ENCODE data around the gene TCP11L2. TPM values are rescaled to one million over a fixed set of nuclear protein-coding genes. Genes with fewer than 3 reads are reported as not detected.
A peak's percentile ranks its signal among the peaks of the same experiment; 100 is the strongest.

The TCP11L2 gene
- total and polyA plus RNA-seq, 2 of the 13 experiments (the other 11 are each of a cell fraction or from before 2014, with no cell fraction given) = 4.6 to 24.1 TPM

DNA sequence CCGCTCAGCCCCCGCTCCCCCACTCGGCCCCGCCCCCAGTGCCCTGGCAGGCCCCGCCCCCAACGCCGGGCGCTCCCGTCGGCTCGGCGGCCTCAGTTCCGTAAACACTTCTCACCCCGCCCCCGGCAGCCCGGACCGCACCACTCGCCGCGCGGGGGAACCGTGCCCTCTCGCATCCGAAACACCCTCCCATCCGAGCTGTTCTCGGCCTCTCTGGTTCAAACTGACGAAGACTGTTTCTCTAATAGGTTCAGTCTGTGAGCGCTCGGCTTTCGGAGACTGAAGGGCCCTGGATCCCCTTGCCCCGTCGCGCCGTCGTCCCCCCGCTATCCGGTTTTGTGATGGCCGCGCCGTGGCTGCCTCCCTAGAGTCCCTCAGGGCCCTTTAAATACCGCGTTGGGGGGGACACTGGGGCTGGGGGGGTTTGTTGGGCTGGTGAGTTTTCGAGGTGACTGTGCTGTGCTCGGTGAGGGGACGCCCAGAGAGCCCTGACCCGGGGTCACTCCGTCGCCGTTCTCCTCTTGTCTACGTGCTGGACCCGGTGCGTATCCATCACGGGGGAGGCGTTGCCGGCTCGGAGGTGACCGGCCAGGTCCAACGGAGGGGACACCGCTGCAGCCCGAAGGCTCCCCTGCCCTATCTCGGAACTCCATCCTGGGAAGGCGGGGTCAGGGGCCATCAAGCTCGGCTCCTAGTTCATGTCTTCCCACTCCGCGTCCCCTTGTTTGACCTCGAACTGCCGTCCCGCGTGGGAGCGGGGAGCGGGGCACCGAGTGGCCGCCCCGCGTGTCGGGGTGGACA, at the start of gene TCP11L2 (continued):
- TF ChIP-seq, protein P1, sequence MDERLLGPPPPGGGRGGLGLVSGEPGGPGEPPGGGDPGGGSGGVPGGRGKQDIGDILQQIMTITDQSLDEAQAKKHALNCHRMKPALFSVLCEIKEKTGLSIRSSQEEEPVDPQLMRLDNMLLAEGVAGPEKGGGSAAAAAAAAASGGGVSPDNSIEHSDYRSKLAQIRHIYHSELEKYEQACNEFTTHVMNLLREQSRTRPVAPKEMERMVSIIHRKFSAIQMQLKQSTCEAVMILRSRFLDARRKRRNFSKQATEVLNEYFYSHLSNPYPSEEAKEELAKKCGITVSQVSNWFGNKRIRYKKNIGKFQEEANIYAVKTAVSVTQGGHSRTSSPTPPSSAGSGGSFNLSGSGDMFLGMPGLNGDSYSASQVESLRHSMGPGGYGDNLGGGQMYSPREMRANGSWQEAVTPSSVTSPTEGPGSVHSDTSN (CRISPR knock-in tag; IDR thresholded peaks at IDR 0.05) = no peak
- TF ChIP-seq NFIB (CRISPR knock-in tag; IDR thresholded peaks at IDR 0.05; ENCODE audit: borderline replicate concordance) = no peak
- no peak for TF ChIP-seq IRF2 (CRISPR knock-in tag; IDR thresholded peaks at IDR 0.05)
- TF ChIP-seq ZNF10 (CRISPR knock-in tag; IDR thresholded peaks at IDR 0.05; ENCODE audit: borderline replicate concordance, low read depth) = 0 out of 2 replicates have a peak, but pooled peaks have one; percentile 64
- TF ChIP-seq HMGA1 (CRISPR knock-in tag; conservative IDR thresholded peaks at IDR 0.05) = no peak
- TF ChIP-seq, protein P2, sequence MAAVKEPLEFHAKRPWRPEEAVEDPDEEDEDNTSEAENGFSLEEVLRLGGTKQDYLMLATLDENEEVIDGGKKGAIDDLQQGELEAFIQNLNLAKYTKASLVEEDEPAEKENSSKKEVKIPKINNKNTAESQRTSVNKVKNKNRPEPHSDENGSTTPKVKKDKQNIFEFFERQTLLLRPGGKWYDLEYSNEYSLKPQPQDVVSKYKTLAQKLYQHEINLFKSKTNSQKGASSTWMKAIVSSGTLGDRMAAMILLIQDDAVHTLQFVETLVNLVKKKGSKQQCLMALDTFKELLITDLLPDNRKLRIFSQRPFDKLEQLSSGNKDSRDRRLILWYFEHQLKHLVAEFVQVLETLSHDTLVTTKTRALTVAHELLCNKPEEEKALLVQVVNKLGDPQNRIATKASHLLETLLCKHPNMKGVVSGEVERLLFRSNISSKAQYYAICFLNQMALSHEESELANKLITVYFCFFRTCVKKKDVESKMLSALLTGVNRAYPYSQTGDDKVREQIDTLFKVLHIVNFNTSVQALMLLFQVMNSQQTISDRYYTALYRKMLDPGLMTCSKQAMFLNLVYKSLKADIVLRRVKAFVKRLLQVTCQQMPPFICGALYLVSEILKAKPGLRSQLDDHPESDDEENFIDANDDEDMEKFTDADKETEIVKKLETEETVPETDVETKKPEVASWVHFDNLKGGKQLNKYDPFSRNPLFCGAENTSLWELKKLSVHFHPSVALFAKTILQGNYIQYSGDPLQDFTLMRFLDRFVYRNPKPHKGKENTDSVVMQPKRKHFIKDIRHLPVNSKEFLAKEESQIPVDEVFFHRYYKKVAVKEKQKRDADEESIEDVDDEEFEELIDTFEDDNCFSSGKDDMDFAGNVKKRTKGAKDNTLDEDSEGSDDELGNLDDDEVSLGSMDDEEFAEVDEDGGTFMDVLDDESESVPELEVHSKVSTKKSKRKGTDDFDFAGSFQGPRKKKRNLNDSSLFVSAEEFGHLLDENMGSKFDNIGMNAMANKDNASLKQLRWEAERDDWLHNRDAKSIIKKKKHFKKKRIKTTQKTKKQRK (IDR thresholded peaks at IDR 0.05; ENCODE audit: low read length) = no peak
- TF ChIP-seq, protein P3, sequence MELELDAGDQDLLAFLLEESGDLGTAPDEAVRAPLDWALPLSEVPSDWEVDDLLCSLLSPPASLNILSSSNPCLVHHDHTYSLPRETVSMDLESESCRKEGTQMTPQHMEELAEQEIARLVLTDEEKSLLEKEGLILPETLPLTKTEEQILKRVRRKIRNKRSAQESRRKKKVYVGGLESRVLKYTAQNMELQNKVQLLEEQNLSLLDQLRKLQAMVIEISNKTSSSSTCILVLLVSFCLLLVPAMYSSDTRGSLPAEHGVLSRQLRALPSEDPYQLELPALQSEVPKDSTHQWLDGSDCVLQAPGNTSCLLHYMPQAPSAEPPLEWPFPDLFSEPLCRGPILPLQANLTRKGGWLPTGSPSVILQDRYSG (CRISPR knock-in tag; IDR thresholded peaks at IDR 0.05) = no peak
- 0 out of 2 replicates have a peak, but pooled peaks have one; percentile 69 for TF ChIP-seq ZNF569 (CRISPR knock-in tag; IDR thresholded peaks at IDR 0.05; ENCODE audit: borderline replicate concordance)
- TF ChIP-seq, protein P4, sequence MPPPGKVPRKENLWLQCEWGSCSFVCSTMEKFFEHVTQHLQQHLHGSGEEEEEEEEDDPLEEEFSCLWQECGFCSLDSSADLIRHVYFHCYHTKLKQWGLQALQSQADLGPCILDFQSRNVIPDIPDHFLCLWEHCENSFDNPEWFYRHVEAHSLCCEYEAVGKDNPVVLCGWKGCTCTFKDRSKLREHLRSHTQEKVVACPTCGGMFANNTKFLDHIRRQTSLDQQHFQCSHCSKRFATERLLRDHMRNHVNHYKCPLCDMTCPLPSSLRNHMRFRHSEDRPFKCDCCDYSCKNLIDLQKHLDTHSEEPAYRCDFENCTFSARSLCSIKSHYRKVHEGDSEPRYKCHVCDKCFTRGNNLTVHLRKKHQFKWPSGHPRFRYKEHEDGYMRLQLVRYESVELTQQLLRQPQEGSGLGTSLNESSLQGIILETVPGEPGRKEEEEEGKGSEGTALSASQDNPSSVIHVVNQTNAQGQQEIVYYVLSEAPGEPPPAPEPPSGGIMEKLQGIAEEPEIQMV (CRISPR knock-in tag; IDR thresholded peaks at IDR 0.05; ENCODE audit: low read depth) = peak; percentile 29; the same call in 1 of the 2 replicates
- 0 out of 2 replicates have a peak, but pooled peaks have one; percentile 32 for TF ChIP-seq POGZ (CRISPR knock-in tag; IDR thresholded peaks at IDR 0.05)
- TF ChIP-seq ZNF614 (CRISPR knock-in tag; IDR thresholded peaks at IDR 0.05; ENCODE audit: borderline replicate concordance) = no peak
- no peak for TF ChIP-seq POLR2AphosphoS2 (IDR thresholded peaks at IDR 0.05; ENCODE audit: low read depth, low read length)
- no peak for TF ChIP-seq TEAD2 (CRISPR knock-in tag; IDR thresholded peaks at IDR 0.05)
- no peak for TF ChIP-seq BORCS8-MEF2B (CRISPR knock-in tag; IDR thresholded peaks at IDR 0.05)
- TF ChIP-seq, protein P5, sequence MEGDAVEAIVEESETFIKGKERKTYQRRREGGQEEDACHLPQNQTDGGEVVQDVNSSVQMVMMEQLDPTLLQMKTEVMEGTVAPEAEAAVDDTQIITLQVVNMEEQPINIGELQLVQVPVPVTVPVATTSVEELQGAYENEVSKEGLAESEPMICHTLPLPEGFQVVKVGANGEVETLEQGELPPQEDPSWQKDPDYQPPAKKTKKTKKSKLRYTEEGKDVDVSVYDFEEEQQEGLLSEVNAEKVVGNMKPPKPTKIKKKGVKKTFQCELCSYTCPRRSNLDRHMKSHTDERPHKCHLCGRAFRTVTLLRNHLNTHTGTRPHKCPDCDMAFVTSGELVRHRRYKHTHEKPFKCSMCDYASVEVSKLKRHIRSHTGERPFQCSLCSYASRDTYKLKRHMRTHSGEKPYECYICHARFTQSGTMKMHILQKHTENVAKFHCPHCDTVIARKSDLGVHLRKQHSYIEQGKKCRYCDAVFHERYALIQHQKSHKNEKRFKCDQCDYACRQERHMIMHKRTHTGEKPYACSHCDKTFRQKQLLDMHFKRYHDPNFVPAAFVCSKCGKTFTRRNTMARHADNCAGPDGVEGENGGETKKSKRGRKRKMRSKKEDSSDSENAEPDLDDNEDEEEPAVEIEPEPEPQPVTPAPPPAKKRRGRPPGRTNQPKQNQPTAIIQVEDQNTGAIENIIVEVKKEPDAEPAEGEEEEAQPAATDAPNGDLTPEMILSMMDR (CRISPR knock-in tag; IDR thresholded peaks at IDR 0.05) = no peak
- no peak; the same call in 1 of the 2 replicates for TF ChIP-seq ZNF354B (CRISPR knock-in tag; IDR thresholded peaks at IDR 0.05)
- no peak for TF ChIP-seq ZNF260 (CRISPR knock-in tag; IDR thresholded peaks at IDR 0.05; ENCODE audit: borderline replicate concordance, low read depth)
- no peak for TF ChIP-seq JUND (CRISPR knock-in tag; IDR thresholded peaks at IDR 0.05)
- no peak for TF ChIP-seq ZNF121 (CRISPR knock-in tag; IDR thresholded peaks at IDR 0.05)
- TF ChIP-seq YEATS4 (CRISPR knock-in tag; IDR thresholded peaks at IDR 0.05; ENCODE audit: borderline replicate concordance) = peak; percentile 66
